Tibial nerve (tissue), 3 donors: Measurements from ENCODE around the gene SLC39A11.

ENCODE experiments used
- CTCF ChIP-seq, 5 experiments: fragments of 200-600 bp in 3 of 5; fragments of 450-650 bp in 2 of 5; sonication (generic) in 3 of 5; IDR thresholded peaks; one replicate each; pipeline ENCODE4 v1.5.1; 2016 to 2019; ENCODE audit warnings: antibody characterized with exemption in 5 of 5, mild to moderate bottlenecking in 3 of 5, moderate library complexity in 2 of 5
- POLR2A ChIP-seq, 2 donors: fragments of 450-650 bp; IDR thresholded peaks; one replicate each; pipeline ENCODE4 v1.6.1; 2017; ENCODE audit warnings: antibody characterized with exemption in 2 of 2, mild to moderate bottlenecking in 2 of 2, moderate library complexity in 2 of 2

- TF ChIP-seq CTCF (IDR thresholded peaks at IDR 0.05): no peak
- TF ChIP-seq POLR2A (IDR thresholded peaks at IDR 0.05): no peak
Observed at GRCh38 chr17:73098919-73099318, 6.4 kb upstream of the SLC39A11 start.
